Measurements from ENCODE around the gene CRYL1.

Gene CRYL1

GRCh38 chr13:20492641-20493040 is 33.0 kb downstream of the CRYL1 start:
- DNase-seq: peak; percentile 28

GRCh38 chr13:20491926-20492435 is 33.7 kb downstream of the CRYL1 start:
- no peak for DNase-seq

DNA sequence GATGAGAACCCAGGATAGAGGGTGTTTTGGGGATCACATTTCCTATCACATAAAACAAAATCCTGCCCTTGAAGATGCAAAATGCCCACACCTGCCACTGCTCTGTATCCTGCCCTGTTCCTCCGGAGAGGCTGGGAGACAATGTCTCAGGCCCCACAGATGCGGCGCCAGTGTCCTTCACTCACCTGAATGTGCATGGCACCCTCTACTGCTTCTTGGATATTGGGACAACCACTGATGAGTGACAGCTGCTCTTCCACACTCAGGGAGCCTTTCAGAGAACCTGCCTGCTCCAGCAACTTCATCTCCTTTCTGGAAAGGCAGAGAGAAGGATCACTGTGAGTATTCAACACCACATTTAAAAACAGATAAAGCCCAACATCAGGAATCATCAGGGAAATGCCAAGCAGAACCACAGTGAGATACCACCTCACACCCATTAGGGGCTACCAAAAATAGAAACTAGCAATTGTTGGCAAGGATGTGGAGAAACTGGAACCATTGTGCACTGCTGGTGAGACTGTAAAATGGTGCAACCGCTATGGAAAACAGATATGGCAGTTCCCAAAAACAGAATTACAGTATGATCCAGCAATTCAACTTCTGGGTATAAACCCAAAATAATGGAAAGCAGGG is 36.4 kb downstream of the CRYL1 start:
- DNase-seq: no peak

DNA sequence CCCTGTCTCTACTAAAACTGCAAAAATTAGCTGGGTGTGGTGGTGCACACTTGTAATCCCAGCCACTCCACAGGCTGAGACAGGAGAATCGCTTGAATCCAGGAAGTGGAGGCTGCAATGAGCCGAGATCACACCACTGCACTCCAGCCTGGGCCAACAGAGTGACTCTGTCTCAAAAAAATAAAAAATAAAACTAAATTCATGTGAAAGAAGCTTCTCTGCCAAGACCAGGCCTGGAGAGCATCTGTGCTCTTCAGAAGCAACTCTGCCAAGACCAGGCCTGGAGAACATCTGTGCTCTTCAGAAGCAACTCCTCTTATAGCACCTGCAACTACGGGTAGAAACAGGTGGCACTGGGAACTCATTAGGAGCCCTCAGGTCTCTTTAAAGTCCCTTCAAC is 37.7 kb downstream of the CRYL1 start:
- DNase-seq: no peak

DNA sequence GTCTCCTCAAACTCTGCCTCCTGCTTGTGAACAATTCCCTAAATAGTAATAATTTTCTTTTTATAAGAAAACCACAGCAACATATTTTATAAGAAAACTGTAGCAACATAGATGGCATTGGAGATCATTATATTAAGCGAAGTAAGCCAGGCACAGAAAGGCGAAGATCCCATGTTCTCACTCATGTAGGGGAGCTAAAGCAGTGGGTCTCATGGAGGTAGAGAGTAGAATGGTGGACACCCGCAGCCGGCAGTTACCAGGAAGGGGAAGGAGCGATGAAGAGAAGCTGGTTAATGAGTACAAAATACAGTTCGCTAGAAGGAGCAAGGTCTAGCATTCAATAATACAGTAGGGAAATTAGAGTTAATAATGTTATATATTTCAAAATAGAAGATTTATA is 42.9 kb downstream of the CRYL1 start:
- DNase-seq: no peak

DNA sequence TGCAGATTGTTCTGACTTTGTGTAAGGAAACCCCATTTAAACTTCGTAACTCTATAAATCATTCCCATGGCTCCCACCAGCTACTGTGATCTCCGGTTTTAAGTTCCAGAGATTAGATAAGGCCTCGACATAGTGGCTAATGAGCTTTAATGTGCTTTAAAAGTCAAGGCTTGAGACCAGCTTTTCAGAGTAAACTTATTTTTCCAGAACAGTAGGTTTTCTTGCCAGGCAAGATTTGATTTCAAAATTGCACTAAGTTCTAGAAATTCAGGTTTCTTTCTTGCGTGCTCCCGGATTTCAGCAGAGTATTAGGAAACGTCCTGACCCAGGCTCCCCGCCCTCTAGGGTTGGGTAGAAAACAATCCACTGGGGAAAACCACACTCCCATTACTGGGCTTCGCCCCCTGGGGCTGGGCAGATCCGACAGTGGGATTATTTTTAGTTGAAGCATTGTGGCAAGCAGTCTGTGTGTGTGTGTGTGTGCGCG is 43.3 kb downstream of the CRYL1 start:
- DNase-seq: no peak

DNA sequence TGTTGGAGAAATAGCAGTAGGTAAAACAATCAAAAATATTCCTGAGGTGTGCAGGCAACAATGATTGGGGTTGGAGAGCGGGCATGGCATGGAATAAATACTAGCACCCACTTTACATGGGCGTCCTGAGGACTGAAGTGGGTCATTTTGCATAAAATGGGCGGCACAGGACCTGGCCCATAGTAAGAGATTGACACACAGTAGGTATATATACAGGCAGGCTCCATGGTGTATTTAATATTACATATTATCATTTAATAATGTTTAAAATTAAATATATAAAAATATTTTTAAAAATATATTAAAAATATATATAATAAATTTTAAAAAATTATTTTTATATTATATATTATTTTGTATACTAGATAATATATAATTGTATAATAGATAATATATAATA is 48.3 kb downstream of the CRYL1 start:
- no peak for DNase-seq

DNA sequence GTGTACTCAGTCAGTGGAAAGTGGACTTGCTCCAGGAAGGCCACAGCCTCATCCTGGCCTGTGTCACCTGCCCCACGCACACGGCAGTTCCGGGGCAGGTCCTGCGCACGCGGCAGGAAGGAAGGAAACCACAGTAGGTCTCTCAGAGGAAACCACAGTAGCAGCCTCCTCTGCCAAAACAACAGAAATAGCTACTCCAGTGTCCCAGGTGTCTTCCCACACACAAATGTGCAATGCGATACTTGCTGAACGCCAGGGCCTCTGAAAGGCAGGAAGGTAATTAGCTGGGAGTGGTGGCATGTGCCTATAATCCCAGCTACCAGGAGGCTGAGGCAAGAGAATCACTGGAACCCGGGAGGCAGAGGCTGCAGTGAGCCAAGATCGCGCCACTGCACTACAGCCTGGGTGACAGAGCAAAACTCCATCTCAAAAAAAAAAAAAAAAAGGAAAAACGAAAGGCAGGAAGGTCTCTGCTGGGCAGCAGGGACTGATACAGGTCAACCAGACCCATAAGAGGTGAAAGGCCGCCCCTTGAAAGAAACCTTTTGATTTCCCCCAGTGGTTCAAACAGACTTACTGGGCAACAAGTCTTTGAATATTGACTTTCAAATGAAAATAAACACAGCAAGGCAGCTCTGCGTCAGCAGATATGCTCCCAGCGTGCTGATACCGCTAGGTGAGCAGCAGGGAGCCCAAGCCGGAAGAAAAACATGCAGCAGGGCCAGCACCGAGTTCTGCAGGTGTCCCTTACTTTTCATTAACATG is 49.5 kb downstream of the CRYL1 start:
- DNase-seq: no peak

- no peak for DNase-seq
Measured at GRCh38 chr13:20474515-20474914, 51.1 kb downstream of the CRYL1 start.

DNA sequence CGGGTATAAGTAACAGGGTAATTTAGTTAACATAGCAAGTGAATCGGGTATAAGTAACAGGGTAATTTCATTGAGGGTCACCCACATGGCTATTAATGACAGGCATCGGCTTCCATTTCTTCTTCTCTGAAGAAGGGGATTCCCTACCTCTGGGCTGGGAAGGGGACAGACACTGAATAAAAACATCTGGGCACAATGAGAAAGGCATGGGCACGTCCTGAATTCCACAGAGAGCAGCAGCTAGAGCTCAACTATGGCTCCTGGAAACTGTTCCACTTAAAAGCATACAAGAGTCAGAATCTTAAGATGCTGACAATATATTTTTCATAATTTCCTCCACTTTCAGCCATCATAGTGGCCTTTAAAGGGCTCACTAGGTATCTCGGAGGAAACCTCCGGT is 51.8 kb downstream of the CRYL1 start:
- DNase-seq: no peak

- DNase-seq: no peak
Measured at GRCh38 chr13:20473139-20473538, 52.5 kb downstream of the CRYL1 start.

- DNase-seq: no peak
Measured at GRCh38 chr13:20472531-20472930, 53.1 kb downstream of the CRYL1 start.

GRCh38 chr13:20470136-20470535 is 55.5 kb downstream of the CRYL1 start:
- DNase-seq: no peak

DNA sequence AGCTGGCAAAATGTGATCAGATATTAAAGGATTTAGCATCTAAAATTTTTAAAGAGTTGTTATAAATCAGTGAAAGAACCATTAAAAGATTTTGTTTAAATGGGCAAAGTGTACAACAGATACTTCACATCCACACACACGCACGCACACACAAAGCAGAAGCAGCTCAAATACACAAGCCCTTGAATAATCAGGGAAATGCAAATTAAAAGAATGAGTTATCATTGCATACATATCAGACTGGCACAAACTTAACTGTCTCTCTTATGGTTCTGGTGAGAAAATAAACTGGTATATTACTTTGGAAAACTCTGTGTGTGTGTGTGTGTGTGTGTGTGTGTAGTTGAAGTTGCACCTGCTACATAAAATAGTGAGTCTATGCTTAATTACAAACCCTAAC is 59.3 kb downstream of the CRYL1 start:
- no peak for DNase-seq

DNA sequence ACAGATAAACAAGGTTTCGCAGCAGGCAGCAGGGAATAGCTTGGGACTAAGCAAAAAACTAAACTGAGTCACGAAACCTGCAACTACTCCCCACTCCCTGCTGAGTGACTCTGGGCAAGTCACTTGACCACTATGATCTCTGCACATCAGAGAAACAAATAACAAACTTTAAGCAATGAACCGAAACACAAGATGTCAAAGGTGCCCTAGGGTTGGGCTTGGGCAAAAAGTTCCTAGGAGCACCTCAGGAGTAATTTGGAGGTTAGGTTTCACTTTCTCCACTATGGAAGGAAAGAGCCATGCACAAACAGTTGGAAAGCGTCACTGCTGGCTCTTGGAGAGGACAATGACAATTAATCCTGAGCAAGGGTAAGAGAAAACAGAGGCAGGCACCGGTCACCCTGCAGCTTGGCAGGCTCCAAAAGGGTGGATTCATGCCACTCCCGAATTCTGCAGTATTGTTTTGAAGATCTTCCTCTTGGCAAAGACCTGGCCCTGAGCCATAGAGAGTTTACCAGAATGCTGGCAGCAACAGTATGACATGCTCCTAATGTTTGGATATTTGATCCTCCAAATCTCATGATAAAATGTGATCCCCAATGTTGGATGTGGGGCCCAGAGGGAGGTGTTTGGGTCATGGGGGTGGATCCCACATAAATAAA is 60.3 kb downstream of the CRYL1 start:
- DNase-seq: no peak

DNA sequence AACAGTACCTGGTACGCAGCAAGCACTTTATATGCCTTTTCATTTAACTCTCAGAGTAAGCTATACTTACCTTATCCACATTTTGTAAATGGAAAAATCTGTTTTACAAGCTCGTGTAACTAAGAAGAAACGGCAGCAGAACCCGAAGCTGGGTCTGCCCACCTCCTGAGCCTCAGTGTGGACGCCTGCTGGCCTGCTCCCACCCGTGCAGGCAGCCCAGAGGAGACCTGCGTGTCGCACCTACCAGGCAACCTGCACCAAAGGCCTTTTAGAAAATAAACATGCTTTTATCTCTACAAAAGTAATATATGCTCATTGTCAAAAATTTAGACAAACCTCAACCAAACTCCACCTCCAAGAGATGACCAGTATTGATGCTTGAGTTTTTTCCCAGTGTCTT is 62.7 kb downstream of the CRYL1 start:
- no peak for DNase-seq

- DNase-seq: no peak
Measured at GRCh38 chr13:20462533-20462915, 63.1 kb downstream of the CRYL1 start.

- peak; percentile 12 for DNase-seq
Measured at GRCh38 chr13:20461860-20462532, 63.7 kb downstream of the CRYL1 start.

DNA sequence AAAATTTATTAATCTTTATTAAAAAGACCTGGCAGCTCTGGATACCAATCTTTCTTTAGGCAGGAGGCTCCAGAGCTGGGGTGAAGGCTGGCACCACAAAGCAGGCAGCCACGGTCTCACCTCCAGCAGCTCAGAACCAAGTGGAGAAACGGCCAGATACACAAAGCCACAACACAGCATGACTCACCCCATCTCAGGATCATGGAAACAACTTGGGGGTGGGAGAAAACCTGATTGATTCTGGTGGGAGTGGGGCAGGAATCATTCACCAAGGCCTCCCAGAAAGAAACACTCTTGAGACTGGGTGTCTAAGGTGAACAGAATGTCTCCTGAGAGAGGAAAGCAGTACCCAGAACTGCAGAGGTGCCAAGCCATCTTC is 64.2 kb downstream of the CRYL1 start:
- DNase-seq: peak; percentile 17

DNA sequence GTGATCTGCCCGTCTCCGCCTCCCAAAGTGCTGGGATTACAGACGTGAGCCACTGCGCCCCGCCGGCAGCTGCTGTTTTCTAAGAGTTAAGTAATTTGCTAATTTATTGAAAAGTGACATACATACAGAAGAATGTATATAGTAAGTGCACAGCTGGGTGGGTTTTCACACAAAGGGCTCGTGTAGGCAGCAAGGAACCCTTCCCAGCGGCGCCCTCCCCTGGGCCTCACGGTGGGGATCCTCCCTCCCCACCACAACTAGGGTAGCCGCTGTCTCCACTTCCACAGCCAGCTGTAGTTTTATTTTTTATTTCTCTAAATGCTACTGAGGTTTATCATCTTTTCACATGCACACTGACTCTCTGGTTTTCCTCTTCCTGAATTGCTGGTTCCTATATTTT is 64.9 kb downstream of the CRYL1 start:
- no peak for DNase-seq

DNA sequence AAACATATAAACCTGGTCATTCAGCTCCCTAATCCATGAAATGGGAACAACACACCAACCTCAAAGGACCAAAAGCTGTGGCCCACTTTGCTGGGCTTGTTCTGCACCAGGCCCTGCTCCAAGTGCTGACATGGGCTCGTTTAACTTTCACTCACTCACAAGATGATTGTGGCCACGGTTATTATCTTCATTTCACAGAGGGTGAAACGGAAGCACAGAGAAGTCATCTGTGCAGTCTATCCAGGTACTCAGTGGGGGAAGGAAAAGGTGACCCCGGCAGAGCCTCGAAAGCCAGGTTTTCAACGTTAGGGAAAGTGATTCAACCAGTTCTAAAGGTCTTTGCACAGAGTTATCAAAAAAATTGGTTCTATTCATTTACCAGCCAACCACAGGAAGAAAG is 68.0 kb downstream of the CRYL1 start:
- no peak for DNase-seq

DNA sequence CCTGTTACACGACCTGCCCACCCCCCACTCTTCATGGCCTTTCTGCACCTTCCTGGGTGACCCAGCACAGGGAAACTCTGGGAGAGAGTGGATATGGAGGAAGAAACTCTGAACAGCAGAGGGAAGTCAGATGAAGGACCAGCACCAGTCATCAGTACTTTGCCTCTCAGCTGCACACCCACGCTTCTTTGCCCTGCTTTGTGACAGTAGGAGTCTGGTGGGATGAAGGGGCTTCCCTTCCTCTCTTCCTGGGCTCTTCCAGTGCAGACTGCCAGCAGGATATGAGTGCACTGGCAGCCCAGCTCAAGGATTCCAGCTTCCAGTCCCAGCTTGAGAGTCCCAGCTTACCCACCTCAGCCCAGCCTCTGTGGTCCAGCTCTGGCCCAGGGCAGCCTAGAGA is 68.9 kb downstream of the CRYL1 start:
- no peak for DNase-seq

GRCh38 chr13:20451397-20451796 is 74.3 kb downstream of the CRYL1 start:
- no peak for DNase-seq

Measured in fibroblast of skin of back (primary cell).